NB4 (cell line): ENCODE measurements around the gene CDH1.
"Not testable (repeated sequence)": the region's sequence is repeated elsewhere in the genome, so short reads cannot be mapped to it uniquely, and the experiment has no call there.

Experiments
- DNase-seq: peaks from one replicate; pipeline ENCODE4 v3.0.0; 2010; ENCODE audit warnings: low read depth
- H3K4me3 ChIP-seq: one replicate; pipeline ENCODE4 v1.5.1; 2011; ENCODE audit warnings: mild to moderate bottlenecking, low read depth, low read length, moderate library complexity
- MYC ChIP-seq: IDR thresholded peaks from 2 replicates; pipeline ENCODE4 v1.6.1; 2011; ENCODE audit warnings: low read depth, low read length
- POLR2A ChIP-seq: IDR thresholded peaks from 2 replicates; pipeline ENCODE4 v1.6.1; 2011; ENCODE audit warnings: mild to moderate bottlenecking; ENCODE audit not compliant: insufficient read length; ENCODE audit errors: extremely low read depth
- TF ChIP-seq, protein P1 (sequence below): IDR thresholded peaks from one replicate; pipeline ENCODE4 v1.5.1; 2012; ENCODE audit warnings: low read depth, low read length
- TF ChIP-seq, protein P2 (sequence below): IDR thresholded peaks from 2 replicates; pipeline ENCODE4 v1.6.1; 2011; ENCODE audit warnings: low read depth, low read length

The CDH1 gene

DNA sequence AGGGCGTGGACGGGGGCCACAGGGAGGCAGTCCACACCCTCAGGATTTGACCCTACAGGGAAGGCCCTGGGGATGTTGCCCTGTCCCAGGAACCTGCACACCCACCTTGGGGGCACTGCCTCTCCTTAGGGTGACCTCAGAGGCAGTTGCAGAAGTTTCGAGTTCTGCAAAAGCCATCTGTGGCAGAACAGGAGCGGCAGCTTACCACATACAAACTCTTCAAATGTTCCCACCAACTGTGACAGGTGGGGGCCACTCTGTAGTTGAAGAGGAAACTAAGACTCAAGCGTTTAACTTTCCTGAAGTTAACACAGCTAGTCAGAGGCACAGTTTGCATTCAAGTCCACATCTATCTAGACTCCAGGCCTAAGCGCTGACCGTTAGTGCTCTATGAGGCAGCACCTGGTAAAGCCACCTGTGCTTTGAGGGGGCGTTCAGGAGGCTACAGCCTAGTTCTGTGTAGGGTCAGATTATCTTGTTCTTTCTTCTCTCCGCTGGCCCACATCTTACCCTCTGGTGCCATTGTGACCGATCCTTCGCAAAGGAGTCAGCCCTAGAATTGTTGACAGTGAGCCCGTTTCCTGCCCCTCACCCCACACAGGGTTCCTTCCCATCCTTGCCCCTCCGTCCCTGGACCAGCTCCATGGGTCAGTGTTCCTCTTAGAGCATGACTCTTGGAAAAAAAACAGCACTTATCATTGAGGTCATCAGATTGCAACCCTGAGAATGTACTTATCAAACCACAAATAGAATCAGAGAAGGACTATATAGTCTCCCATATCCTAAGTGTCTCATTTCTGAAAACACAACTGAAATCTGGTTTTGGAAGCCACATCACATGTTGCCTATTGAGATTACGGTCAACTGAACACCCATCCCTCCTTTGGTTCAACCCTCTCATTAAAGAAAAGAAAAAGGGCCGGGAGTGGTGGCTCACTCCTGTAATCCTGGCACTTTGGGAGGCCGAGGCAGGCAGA, 45.4 kb downstream of the CDH1 start:
- DNase-seq, result peak; percentile 63
- TF ChIP-seq MYC (no peak), POLR2A (no peak)
- TF ChIP-seq, protein P1, sequence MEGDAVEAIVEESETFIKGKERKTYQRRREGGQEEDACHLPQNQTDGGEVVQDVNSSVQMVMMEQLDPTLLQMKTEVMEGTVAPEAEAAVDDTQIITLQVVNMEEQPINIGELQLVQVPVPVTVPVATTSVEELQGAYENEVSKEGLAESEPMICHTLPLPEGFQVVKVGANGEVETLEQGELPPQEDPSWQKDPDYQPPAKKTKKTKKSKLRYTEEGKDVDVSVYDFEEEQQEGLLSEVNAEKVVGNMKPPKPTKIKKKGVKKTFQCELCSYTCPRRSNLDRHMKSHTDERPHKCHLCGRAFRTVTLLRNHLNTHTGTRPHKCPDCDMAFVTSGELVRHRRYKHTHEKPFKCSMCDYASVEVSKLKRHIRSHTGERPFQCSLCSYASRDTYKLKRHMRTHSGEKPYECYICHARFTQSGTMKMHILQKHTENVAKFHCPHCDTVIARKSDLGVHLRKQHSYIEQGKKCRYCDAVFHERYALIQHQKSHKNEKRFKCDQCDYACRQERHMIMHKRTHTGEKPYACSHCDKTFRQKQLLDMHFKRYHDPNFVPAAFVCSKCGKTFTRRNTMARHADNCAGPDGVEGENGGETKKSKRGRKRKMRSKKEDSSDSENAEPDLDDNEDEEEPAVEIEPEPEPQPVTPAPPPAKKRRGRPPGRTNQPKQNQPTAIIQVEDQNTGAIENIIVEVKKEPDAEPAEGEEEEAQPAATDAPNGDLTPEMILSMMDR, result no peak
- TF ChIP-seq, protein P2, sequence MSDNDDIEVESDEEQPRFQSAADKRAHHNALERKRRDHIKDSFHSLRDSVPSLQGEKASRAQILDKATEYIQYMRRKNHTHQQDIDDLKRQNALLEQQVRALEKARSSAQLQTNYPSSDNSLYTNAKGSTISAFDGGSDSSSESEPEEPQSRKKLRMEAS, result no peak
- no peak overlapping the region for H3K4me3 ChIP-seq

DNA sequence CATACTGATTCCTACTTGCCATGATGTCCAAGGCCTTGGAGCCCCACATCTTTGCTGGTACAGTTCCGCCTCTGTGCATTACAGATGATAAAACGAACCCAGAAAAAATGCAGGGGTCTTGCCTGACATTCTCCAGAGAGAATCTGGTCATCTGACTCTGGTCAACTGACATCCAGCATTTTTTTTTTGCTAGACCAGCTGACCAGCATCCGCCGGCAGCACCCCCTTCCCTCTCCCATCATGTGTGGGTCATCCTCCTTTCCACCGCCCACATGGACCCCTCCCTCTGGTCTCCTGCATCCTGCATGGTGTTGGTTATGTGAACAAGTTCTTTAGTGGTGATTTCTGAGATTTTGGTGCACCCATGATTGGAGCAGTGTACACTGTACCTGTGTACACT, 47.1 kb downstream of the CDH1 start:
- no peak overlapping the region for H3K4me3 ChIP-seq
- no peak for DNase-seq
- TF ChIP-seq MYC, result no peak
- TF ChIP-seq, protein P2, result no peak
- TF ChIP-seq POLR2A, result no peak
- TF ChIP-seq, protein P1, result no peak

DNA sequence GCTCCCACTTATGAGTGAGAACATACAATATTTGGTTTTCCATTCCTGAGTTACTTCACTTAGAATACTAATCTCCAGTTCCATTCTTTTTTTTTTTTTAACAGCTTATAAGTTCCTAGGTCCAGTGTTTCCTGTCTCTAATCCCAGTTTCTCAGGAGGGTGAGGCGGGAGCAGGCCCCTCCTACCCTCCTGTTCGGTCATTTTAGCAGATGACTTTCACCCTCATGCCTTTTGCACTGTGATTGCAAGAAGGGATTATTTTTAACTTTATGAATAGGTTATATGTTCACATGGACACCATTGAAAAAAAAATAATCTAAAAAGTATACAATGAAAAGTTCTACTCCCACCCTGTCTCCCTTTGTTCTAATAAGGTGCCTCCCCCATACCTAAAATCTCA, 47.6 kb downstream of the CDH1 start:
- TF ChIP-seq POLR2A (no peak), MYC (no peak)
- TF ChIP-seq, protein P2, result no peak
- TF ChIP-seq, protein P1, result no peak
- no peak overlapping the region for H3K4me3 ChIP-seq
- no peak for DNase-seq

DNA sequence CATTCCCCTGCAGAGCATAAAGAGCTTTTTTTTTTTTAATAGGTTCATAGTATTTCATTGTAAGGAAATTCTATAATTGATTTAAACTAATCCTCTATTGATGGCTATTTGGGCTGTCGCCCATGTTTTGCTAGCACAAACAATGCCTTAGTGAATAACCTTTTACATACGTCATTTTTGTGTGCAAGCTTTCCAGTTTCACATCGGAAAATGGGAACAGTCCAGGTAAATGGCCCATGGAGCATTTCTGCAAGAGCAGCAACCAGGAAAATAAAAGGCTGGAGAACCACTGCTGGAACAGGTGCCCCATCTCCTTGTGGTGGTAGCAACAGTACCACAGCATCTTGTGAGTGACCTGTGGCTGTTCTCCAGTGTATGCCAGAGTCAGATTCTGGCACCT, 48.6 kb downstream of the CDH1 start:
- no peak for TF ChIP-seq MYC
- TF ChIP-seq, protein P1, result no peak
- TF ChIP-seq POLR2A, result no peak
- TF ChIP-seq, protein P2, result no peak

DNA sequence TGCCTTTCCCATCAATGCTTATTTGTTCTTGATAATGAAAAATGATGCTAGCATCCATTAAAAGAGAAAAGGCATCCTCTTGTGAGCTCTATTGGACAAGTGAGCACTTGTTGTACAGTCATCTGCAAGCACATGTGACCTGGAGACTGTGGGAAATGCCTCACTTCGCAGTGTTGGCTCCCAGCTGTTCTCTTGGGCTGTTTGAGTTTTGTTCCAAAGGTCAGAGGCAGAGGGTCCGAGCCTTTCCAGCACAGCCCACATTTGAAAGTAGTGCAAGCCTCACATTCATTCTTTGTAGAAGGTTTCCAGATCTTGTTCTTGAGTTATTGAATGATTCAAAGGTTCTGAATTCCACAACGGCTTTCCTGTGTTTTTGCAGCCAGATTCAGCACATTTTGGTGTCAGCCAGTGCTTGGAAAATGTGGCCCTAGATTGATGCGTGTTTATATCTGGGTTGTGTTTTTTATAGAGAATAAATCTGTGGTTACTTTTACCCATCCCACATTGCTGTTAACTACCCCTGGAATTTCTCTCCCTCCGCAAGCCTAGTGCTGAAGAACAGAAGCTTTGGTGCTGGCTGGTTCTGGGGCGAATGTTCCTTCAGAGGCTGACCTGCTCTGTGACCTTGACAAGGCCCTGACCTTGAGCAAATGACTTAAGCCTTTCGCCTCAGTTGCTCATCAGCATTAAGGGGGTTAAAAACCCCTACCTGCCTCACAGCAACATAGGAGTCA, 49.8 kb downstream of the CDH1 start:
- H3K4me3 ChIP-seq, result no peak overlapping the region
- DNase-seq, result no peak
- TF ChIP-seq, protein P1, result no peak
- no peak for TF ChIP-seq MYC
- TF ChIP-seq POLR2A, result no peak
- TF ChIP-seq, protein P2, result no peak

More for the DNA sequence above, 48.6 kb downstream of the CDH1 start:
- H3K4me3 ChIP-seq, result no peak overlapping the region
- DNase-seq, result no peak

DNA sequence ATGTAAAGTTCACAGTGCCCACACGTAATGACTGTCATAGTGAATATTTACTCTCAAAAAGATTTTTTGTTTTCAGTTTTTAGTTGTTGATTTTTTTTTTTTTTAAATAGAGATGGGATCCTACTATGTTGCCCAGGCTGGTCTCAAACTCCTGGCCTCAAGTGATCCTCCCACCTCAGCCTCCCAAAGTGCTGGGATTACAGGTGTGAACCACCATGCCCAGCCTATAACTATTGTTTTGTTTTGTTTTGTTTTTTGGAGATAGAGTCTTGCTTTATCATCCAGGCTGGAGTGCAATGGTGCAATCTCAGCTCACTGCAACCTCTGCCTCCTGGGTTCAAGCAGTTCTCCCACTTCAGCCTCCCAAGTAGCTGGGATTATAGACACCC, 50.3 kb downstream of the CDH1 start:
- DNase-seq, H3K4me3 ChIP-seq: not testable (repeated sequence)
